Loucy (cell line): ENCODE data around the gene FAM13C.

Source experiments
- H2AFZ ChIP-seq: fragments of 200-600 bp; sonication (generic); 2 replicates; pipeline ENCODE4 v1.6.0; 2016; ENCODE audit warnings: antibody characterized with exemption, mild to moderate bottlenecking, low read length, moderate library complexity
- H3F3A ChIP-seq: fragments of 200-600 bp; 2 replicates; pipeline ENCODE4 v1.6.0; 2016; ENCODE audit warnings: antibody characterized with exemption, low read depth, mild to moderate bottlenecking
- H3K27me3 ChIP-seq: fragments of 200-600 bp; sonication (generic); 2 replicates; pipeline ENCODE4 v1.6.1; 2014; ENCODE audit warnings: low read length, mild to moderate bottlenecking; ENCODE audit not compliant: insufficient read depth, poor library complexity, severe bottlenecking
- H3K36me3 ChIP-seq: fragments of 200-600 bp; sonication (generic); 2 replicates; pipeline ENCODE4 v1.6.1; 2016; ENCODE audit warnings: low read length; ENCODE audit not compliant: insufficient read depth
- H3K4me1 ChIP-seq: fragments of 200-600 bp; sonication (generic); 2 replicates; pipeline ENCODE4 v1.5.1; 2014; ENCODE audit warnings: low read length, mild to moderate bottlenecking; ENCODE audit not compliant: insufficient read depth, poor library complexity, severe bottlenecking
- H3K4me2 ChIP-seq: fragments of 200-600 bp; sonication (generic); 2 replicates; pipeline ENCODE4 v1.6.0; 2014; ENCODE audit warnings: antibody characterized with exemption, low read length, low read depth, mild to moderate bottlenecking; ENCODE audit not compliant: poor library complexity, severe bottlenecking
- H3K4me3 ChIP-seq: fragments of 200-600 bp; sonication (generic); 2 replicates; pipeline ENCODE4 v1.5.1; 2014; ENCODE audit warnings: low read length, mild to moderate bottlenecking, mixed read lengths; ENCODE audit not compliant: poor library complexity, severe bottlenecking
- H3K79me2 ChIP-seq: fragments of 200-600 bp; sonication (generic); 2 replicates; pipeline ENCODE4 v1.6.1; 2014; ENCODE audit warnings: low read length; ENCODE audit not compliant: insufficient read depth
- H3K9ac ChIP-seq: fragments of 200-600 bp; sonication (generic); 2 replicates; pipeline ENCODE4 v1.6.0; 2014; ENCODE audit warnings: mild to moderate bottlenecking, low read depth, low read length, moderate library complexity; ENCODE audit not compliant: poor library complexity, severe bottlenecking
- H3K9me2 ChIP-seq: fragments of 200-600 bp; sonication (generic); replicated peaks from 2 replicates; pipeline ENCODE4 v1.6.1; 2016; ENCODE audit warnings: low read depth, low read length, mixed read lengths
- H3K9me3 ChIP-seq: fragments of 200-600 bp; sonication (generic); 2 replicates; pipeline ENCODE4 v1.6.1; 2014; ENCODE audit warnings: mild to moderate bottlenecking, antibody characterized with exemption, low read length, low read depth; ENCODE audit not compliant: insufficient read depth
- H4K20me1 ChIP-seq: fragments of 200-600 bp; sonication (generic); 2 replicates; pipeline ENCODE4 v1.6.0; 2014; ENCODE audit warnings: antibody characterized with exemption, low read length, mild to moderate bottlenecking; ENCODE audit not compliant: insufficient read depth, poor library complexity, severe bottlenecking
- CTCF ChIP-seq: fragments of 200-600 bp; sonication (generic); conservative IDR thresholded peaks from 2 replicates; pipeline ENCODE4 v1.5.1; 2014; ENCODE audit warnings: mild to moderate bottlenecking, antibody characterized with exemption, low read length
- EZH2phosphoT487 ChIP-seq: fragments of 200-600 bp; IDR thresholded peaks from 2 replicates; pipeline ENCODE4 v1.6.1; 2018; ENCODE audit warnings: antibody characterized with exemption, mild to moderate bottlenecking, moderate library complexity, borderline replicate concordance

The FAM13C gene

GRCh38 chr10:59340285-59340684 is 22.1 kb downstream of the FAM13C start:
- Histone ChIP-seq H3K79me2 (no peaks in the 10 kb centered on the region), H2AFZ (no peak overlapping the region), H3K9me3 (no peaks in the 10 kb centered on the region), H3K4me3 (no peak overlapping the region), H3K27me3 (no peaks in the 10 kb centered on the region), H4K20me1 (no peaks in the 10 kb centered on the region), H3F3A (no peaks in the 10 kb centered on the region), H3K36me3 (no peaks in the 10 kb centered on the region), H3K4me1 (no peaks in the 10 kb centered on the region), H3K4me2 (no peak overlapping the region), H3K9ac (no peak overlapping the region), H3K9me2 (no peaks in the 10 kb centered on the region)
- TF ChIP-seq EZH2phosphoT487 (no peak), CTCF (no peak)

- Histone ChIP-seq H4K20me1 (no peaks in the 10 kb centered on the region), H3K4me1 (no peaks in the 10 kb centered on the region), H3K79me2 (no peaks in the 10 kb centered on the region), H3K27me3 (no peaks in the 10 kb centered on the region), H3K36me3 (no peaks in the 10 kb centered on the region), H2AFZ (no peak overlapping the region), H3K9ac (no peak overlapping the region), H3K9me3 (no peaks in the 10 kb centered on the region), H3K9me2 (no peaks in the 10 kb centered on the region), H3K4me2 (no peak overlapping the region), H3K4me3 (no peak overlapping the region), H3F3A (no peaks in the 10 kb centered on the region)
- TF ChIP-seq CTCF (no peak), EZH2phosphoT487 (no peak)
Measured at GRCh38 chr10:59339351-59339750, 23.0 kb downstream of the FAM13C start.

- no peak overlapping the region for H2AFZ ChIP-seq
- H3K27me3 ChIP-seq: no peaks in the 10 kb centered on the region
- no peak overlapping the region for H3K9ac ChIP-seq
Measured at GRCh38 chr10:59337201-59337652, 25.1 kb downstream of the FAM13C start.

More at GRCh38 chr10:59337201-59337652, 25.1 kb downstream of the FAM13C start:
- Histone ChIP-seq H3K79me2 (no peaks in the 10 kb centered on the region), H3K4me3 (no peak overlapping the region), H3K36me3 (no peaks in the 10 kb centered on the region), H3K9me2 (no peaks in the 10 kb centered on the region), H4K20me1 (no peaks in the 10 kb centered on the region), H3K4me1 (no peaks in the 10 kb centered on the region), H3F3A (no peaks in the 10 kb centered on the region), H3K4me2 (no peak overlapping the region), H3K9me3 (no peaks in the 10 kb centered on the region)
- TF ChIP-seq EZH2phosphoT487 (no peak), CTCF (no peak)
